DND-41 (cell line): ENCODE results near the gene NR6A1.

Source experiments
- EZH2 ChIP-seq: IDR thresholded peaks from 3 replicates; pipeline ENCODE4 v1.6.1; 2012; ENCODE audit warnings: borderline replicate concordance, low read depth, mild to moderate bottlenecking, moderate library complexity, low read length, inconsistent platforms; ENCODE audit not compliant: severe bottlenecking
- TF ChIP-seq, protein P1 (sequence below): IDR thresholded peaks from 2 replicates; pipeline ENCODE4 v1.5.1; 2012; ENCODE audit warnings: borderline replicate concordance, low read length, moderate library complexity, mild to moderate bottlenecking; ENCODE audit not compliant: poor library complexity, severe bottlenecking; ENCODE audit errors: extremely low read depth

DNA sequence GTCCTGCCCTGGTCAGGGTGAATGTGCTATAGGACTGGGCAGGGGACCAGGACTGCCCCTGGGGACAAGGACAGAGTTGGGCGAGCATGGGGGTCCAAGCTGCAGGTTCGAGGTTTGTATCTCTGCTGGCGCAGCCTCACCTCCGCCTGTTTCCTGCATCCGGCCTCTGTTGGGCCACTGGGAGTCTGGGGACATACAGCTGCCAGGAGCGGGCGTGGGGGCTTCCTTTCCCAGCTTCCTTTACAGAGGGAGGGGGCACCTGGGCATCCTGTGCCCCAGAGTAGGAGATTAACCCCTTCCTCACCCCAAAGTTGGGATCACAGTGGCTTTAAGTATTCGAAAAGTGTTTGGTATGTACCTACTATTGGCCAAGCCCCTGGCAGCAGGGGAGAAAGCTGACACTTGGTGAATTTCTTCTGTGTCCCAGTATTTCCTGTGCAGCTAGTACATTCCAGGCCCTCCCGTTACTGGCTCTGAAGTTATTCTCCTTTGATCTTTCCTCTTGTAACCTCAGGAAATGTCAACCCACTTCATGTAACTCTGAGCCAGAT lies 24.8 kb upstream of the NR6A1 start:
- TF ChIP-seq, protein P1, sequence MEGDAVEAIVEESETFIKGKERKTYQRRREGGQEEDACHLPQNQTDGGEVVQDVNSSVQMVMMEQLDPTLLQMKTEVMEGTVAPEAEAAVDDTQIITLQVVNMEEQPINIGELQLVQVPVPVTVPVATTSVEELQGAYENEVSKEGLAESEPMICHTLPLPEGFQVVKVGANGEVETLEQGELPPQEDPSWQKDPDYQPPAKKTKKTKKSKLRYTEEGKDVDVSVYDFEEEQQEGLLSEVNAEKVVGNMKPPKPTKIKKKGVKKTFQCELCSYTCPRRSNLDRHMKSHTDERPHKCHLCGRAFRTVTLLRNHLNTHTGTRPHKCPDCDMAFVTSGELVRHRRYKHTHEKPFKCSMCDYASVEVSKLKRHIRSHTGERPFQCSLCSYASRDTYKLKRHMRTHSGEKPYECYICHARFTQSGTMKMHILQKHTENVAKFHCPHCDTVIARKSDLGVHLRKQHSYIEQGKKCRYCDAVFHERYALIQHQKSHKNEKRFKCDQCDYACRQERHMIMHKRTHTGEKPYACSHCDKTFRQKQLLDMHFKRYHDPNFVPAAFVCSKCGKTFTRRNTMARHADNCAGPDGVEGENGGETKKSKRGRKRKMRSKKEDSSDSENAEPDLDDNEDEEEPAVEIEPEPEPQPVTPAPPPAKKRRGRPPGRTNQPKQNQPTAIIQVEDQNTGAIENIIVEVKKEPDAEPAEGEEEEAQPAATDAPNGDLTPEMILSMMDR = no peak
- TF ChIP-seq EZH2 = no peak
